Dedifferentiated amniotic fluid mesenchymal stem cell (primary cell): ENCODE measurements around the gene MRPL51.
"Not testable (repeated sequence)": the region's sequence is repeated elsewhere in the genome, so short reads cannot be mapped to it uniquely, and the experiment has no call there.

Source experiments
- DNase-seq: peaks from one replicate; pipeline ENCODE4 v3.0.0-alpha.2; 2016; ENCODE audit errors: extremely low spot score

The MRPL51 gene

GRCh38 chr12:6488240-6488639, 4.8 kb downstream of the MRPL51 start:
- DNase-seq = no peak

DNA sequence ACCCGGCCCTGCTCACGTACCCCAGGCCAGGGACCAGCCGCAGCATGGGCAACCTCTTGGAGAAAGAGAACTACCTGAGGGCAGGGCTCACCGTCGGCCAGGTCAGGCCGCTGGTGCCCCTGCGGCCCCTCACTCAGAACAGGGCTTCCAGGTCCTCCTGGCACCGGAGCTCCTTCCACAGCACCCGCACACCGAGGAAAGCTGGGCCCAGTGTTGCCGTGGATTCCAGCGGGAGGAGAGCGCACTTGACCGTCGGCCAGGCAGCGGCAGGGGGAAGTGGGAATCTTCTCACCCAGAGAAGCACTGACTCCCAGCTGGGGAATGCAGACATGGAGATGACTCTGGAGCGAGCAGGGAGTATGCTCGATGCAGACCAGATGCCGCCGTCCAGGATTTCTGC, 14.6 kb downstream of the MRPL51 start:
- no peak for DNase-seq

GRCh38 chr12:6477601-6478377, 15.3 kb downstream of the MRPL51 start:
- DNase-seq = not testable (repeated sequence)

GRCh38 chr12:6476489-6476888, 16.6 kb downstream of the MRPL51 start:
- peak; percentile 59 for DNase-seq

DNA sequence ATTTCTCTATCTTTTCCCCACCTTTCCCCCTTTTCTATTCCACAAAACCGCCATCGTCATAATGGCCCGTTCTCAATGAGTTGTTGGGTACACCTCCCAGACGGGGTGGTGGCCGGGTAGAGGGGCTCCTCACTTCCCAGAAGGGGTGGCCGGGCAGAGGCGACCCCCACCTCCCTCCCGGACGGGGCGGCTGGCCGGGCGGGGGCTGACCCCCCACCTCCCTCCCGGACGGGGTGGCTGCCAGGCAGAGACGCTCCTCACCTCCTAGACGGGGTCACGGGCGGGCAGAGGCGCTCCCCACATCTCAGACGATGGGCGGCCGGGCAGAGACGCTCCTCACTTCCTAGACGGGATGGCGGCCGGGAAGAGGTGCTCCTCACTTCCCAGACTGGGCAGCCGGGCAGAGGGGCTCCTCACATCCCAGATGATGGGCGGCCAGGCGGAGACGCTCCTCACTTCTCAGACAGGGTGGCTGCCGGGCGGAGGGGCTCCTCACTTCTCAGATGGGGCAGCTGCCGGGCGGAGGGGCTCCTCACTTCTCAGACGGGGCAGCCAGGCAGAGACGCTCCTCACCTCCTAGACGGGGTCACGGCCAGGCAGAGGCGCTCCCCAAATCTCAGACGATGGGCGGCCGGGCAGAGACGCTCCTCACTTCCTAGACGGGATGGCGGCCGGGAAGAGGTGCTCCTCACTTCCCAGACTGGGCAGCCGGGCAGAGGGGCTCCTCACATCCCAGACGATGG, 17.7 kb downstream of the MRPL51 start:
- not testable (repeated sequence) for DNase-seq

DNA sequence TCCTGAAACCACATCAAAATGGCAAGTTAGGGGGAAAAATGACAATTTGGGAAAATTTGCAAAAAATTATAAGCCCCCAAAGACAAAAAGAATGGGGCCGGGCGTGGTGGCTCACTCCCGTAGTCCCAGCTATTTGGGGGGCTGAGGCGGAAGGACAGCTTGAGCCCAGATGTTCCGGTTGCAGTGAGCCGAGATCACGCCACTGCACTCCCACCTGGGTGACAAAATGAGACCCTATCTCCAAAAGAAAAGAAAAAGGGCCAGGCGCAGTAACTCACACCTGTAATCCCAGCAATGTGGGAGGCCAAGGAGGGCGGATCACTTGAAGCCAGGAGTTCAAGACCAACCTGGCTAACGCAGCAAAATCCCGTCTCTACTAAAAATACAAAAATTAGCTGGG, 20.6 kb downstream of the MRPL51 start:
- no peak for DNase-seq

DNA sequence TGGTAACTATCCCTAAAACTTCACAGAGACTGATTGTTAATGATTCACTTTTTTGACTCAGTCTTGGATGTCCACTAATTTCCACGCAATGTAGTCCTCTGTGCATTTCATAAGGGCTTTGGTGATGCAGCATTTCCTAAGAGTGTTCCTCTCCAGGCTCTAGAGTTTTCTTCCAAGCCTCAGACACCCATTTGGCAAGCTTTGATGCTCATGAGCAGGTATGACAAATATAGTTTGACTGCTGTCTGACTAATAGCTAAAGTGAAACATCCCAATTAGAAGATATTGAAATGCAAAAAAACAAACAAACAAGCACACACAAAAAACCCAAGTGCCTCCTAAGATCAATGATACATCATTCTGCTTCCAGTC, 21.1 kb downstream of the MRPL51 start:
- no peak for DNase-seq

DNA sequence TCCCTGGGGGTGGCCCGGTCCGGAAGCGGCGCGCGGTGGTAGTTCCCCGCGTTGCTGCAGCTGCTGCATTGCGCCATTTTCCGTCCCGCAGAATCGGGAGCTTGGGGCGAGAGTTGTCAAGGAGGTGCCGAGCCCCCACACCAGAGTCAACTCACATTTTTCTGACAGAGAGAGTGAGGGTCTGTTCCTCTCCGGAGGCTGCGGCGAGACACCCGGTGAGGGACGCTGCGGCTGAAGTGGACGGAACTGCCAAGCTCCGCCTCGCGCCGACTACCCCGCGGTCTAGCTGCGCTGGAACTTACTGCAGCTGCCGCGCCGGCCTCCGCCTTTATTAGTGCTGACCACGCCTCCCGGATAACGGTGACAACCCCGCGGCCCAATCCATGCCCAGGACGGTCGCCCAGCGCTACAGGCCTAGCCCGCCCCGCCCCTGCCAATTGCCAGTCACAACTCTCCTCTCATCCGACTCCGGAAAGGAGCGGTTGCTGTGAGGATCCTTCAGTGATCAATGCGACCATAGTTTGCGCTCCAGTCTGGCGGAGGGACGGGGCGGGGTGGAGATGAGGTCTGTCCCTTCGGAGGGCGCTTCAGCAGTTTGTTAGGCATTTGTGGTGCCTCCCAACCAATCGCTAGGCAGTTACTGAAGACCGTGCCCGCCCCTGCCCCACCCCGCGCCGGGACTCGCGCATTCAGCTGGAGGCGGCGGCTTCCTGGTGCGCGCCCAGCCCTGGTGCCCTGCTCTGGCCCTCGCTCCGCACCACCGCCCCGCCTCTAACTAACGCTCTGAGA, 22.5 kb downstream of the MRPL51 start, which contains the start of gene VAMP1:
Gene VAMP1, minus strand, starts transcription at position 303 of the 789 bp plus-strand sequence. Its CDS starts 146 bp downstream, at position 157.
- DNase-seq = peak; percentile 94

GRCh38 chr12:6469609-6470374, 23.3 kb downstream of the MRPL51 start:
- no peak for DNase-seq

DNA sequence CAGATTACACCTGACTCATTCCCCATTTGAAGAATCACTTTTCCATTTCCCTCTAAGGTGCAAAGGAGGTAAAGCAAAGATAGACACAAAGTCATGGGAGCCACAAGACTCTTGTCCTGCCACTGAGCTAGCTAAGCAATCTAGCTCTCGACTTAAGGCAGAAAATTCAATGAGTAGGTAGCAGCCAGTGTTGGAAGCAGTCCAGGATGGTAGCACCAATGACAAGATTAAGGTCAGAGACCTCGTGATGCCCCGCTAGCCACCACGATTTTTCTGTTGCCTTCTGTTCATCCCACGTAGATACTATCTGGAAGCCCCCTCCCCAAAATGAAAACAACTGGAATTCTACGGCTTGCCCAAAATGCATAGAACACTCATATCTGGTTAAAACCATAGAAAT, 24.0 kb downstream of the MRPL51 start:
- no peak for DNase-seq

- DNase-seq = no peak
Observed at GRCh38 chr12:6468283-6468575, 24.8 kb downstream of the MRPL51 start.

- DNase-seq = not testable (repeated sequence)
Observed at GRCh38 chr12:6467571-6468282, 25.3 kb downstream of the MRPL51 start.

GRCh38 chr12:6466751-6467150, 26.3 kb downstream of the MRPL51 start:
- DNase-seq = not testable (repeated sequence)

DNA sequence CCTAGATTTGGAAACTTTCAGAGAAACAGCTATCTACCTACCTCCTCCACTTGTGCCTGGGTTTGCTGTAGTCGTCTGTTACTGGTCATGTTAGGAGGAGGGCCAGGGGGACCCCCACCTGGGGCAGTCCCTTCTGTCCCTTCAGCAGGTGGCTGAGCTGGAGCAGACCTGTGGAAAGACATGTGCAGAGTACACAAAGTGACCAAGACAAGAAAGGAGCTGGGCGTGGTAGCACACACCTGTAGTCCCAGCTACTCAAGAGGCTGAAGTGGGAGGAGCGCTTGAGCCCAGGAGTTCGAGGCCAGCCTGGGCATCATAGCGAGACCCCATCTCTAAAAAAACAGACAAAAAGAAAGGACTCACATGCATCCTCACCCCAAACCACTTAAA, 26.9 kb downstream of the MRPL51 start:
- DNase-seq = no peak

- DNase-seq = peak; percentile 71
Observed at GRCh38 chr12:6465467-6466183, 27.4 kb downstream of the MRPL51 start.

DNA sequence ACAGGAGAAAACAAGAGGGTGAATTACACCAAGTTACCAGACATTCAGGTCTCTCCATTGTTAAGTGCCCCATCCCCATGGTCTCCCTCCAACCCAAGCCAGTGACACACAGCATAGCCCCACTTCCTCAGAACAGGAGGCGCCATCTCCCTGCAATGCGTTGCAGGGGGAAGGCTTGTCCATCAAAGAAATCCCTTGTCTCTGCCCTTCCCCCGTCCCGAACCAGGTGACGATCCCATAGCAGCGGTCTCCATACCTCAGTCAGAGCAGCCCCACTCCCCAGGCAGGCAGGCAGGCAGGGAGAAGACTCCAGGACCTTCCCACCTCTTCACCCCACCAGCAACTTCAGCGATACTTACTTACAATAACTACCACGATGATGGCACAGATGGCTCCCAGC, 28.5 kb downstream of the MRPL51 start:
- no peak for DNase-seq

- no peak for DNase-seq
Observed at GRCh38 chr12:6463858-6464257, 29.2 kb downstream of the MRPL51 start.

DNA sequence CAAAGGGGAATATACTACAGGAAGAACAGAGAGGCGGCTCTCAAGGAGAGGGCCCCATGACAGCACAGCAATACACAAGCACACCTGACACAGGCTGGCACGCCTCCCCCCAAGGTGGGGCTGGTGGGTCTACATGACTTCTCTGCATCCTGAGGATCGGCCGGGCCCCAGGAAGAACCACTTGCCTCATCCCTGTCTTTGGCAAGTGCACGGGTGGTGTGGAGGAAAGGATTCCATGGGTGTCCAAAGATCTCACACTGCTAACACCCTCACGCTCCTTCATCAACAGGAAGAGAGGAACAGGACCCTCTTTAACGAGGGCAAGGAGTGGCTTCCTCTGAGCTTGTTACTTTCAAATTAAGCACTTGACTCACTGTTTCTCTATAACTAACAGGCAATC, 29.8 kb downstream of the MRPL51 start:
- DNase-seq = no peak

DNA sequence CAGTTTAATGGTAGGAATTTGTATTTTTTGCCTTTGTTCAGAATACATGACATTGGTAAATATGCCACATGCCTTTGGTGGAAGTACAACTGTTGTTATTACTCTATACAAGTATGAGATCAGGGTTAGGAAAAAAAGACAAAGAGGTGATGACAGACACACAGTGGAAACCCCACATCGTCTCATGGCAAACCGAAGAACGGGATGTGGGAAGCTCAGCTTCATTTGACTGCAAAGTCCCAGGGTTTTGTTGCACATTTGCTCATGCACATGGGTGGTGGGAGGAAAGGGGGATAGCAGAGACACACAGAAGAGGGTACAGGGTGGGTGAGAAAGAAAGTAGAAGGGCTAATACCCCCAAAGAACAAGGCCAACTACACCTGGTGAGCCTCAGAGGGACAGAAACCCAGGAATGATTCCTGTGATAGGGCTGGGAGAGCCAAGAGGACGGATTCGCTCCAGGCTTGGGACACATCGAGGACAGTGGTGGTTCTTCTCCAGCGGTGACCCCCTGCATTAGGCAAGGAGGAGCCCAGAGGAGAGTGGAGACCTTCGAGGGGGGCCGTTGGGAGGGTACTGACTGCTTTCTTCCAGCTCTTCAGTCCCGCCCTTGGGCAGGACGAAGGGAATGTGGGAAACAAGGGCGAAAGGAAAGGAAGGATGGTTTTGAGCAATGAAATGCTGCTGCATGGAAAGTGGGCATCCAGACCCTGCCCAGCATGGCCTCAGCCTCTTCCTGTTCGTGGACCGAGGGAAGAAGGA, 30.6 kb downstream of the MRPL51 start:
- DNase-seq = no peak
